ENCODE results near the gene EIF2AK3.
"Not testable (repeated sequence)": the region's sequence is repeated elsewhere in the genome, so short reads cannot be mapped to it uniquely, and the experiment has no call there.

EIF2AK3 gene

GRCh38 chr2:88632569-88632968, 5.3 kb upstream of the EIF2AK3 start:
- no peak for DNase-seq

GRCh38 chr2:88628571-88628939, 1.3 kb upstream of the EIF2AK3 start:
- DNase-seq: no peak

GRCh38 chr2:88627856-88628570, 749 bp upstream of the EIF2AK3 start:
- peak; percentile 91 for DNase-seq

GRCh38 chr2:88626171-88627054, 851 bp downstream of the EIF2AK3 start:
- no peak for DNase-seq

GRCh38 chr2:88624477-88624876, 2.8 kb downstream of the EIF2AK3 start:
- DNase-seq: no peak

- not testable (repeated sequence) for DNase-seq
Measured at GRCh38 chr2:88623831-88624465, 3.3 kb downstream of the EIF2AK3 start.

GRCh38 chr2:88622307-88622706, 5.0 kb downstream of the EIF2AK3 start:
- no peak for DNase-seq

- DNase-seq: no peak
Measured at GRCh38 chr2:88621432-88621831, 5.8 kb downstream of the EIF2AK3 start.

GRCh38 chr2:88620015-88620414, 7.2 kb downstream of the EIF2AK3 start:
- DNase-seq: no peak

GRCh38 chr2:88615822-88616221, 11.4 kb downstream of the EIF2AK3 start:
- DNase-seq: no peak

- no peak for DNase-seq
Measured at GRCh38 chr2:88614497-88615157, 12.6 kb downstream of the EIF2AK3 start.

- no peak for DNase-seq
Measured at GRCh38 chr2:88613921-88614320, 13.3 kb downstream of the EIF2AK3 start.

- DNase-seq: no peak
Measured at GRCh38 chr2:88608184-88608583, 19.1 kb downstream of the EIF2AK3 start.

GRCh38 chr2:88607416-88607815, 19.8 kb downstream of the EIF2AK3 start:
- DNase-seq: no peak

GRCh38 chr2:88606371-88607030, 20.8 kb downstream of the EIF2AK3 start:
- no peak for DNase-seq

GRCh38 chr2:88603146-88603545, 24.1 kb downstream of the EIF2AK3 start:
- peak; percentile 54 for DNase-seq

GRCh38 chr2:88602022-88602421, 25.2 kb downstream of the EIF2AK3 start:
- DNase-seq: no peak

GRCh38 chr2:88601286-88601685, 26.0 kb downstream of the EIF2AK3 start:
- DNase-seq: peak; percentile 9

- peak; percentile 91 for DNase-seq
Measured at GRCh38 chr2:88600038-88600465, 27.2 kb downstream of the EIF2AK3 start.

- DNase-seq: no peak
Measured at GRCh38 chr2:88599527-88599926, 27.7 kb downstream of the EIF2AK3 start.

GRCh38 chr2:88597168-88597567, 30.1 kb downstream of the EIF2AK3 start:
- no peak for DNase-seq

- DNase-seq: peak; percentile 15
Measured at GRCh38 chr2:88596141-88596830, 31.0 kb downstream of the EIF2AK3 start.

Data from fibroblast of upper back skin (primary cell).